HK-2 (cell line): ENCODE measurements around the gene ADGB.
"Not testable (repeated sequence)": the region's sequence is repeated elsewhere in the genome, so short reads cannot be mapped to it uniquely, and the experiment has no call there.

Experiments used
- DNase-seq: peaks from one replicate; pipeline ENCODE4 v3.0.0-alpha.2; 2018; ENCODE audit not compliant: unreplicated experiment

ADGB gene

DNA sequence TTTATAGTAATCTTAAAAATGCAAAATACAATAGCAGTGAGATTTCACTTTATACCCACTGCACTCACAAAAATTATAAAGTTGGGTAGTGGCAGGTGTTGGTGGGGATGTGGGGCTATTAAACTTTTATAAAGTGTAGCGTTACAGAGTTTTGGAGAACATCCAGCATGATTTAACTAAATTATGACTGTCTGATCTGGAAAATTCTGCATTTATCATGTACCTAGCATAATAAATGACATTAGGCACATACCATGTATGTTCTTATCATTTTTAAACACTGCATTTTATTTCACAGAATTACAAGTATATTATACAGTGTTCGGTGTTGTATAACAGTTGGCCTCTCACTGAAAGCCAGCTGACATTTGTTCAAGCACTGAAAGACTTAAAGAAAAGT is 169.9 kb downstream of the ADGB start:
- DNase-seq: no peak

DNA sequence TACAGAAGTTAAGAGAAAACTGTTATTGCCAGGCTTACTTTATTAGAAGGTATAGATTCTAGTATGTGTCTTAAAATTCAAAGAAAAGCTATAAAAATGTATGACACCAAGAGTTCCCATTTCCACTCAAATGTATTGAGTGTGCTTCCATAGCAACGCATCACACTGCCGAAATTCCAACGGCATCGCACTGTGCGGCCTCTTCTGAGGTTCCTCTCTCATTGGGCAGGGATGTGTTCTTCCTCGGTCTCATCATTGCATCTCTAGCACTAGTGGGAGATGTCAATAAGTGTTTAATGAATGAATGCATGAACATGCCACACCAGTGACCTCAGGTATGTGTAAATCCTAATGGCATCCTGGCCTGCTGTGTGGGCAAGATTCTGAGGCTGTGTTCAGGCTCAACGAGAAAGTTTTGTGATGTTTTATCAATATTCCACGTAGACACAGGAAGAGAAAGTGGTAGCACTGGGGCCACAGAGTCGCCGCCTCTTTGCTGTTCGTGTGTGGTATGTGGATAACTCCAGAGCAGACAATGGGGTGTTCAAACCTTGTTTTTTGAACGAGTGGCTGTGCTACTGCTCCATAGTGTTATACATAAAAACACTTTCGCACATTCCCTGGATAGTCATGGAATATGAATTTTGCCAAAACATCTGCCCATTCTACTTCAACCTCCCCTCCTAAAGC is 171.6 kb downstream of the ADGB start:
- no peak for DNase-seq

DNA sequence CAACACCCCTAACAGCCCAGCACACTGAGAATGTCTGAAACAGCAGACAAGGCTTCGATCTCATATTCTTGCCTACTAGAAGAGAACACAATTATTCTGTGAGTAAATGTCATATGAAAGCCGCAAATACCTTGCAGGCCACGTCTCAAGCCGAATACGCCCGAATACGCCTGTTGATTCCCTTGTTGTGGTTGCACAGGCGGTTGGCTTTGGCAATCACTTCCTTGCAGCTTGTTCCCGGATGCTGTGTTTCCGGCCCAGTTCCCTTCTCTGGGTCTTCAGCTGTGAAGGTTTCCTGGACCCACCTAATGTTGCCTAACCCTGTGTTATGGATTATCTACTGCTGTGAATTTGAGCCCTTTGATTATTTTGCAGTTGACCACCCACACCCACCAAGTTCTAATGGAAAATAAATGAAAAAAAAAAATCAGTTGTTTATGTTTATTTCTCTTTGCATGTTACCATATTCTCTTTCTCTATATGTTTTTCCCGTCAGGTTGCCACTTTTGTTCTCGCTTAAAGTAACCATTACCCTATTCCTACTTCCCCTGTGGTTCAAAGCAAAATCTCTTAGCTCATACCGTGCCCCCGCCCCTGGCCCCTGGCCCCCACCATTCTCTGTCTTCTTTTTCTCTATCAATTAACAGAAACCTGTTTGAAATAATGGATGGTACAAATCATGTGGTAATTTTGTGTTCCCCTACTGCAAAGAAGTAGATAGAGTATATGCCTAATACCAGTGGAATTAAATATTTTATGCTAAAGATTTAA is 172.4 kb downstream of the ADGB start:
- no peak for DNase-seq

DNA sequence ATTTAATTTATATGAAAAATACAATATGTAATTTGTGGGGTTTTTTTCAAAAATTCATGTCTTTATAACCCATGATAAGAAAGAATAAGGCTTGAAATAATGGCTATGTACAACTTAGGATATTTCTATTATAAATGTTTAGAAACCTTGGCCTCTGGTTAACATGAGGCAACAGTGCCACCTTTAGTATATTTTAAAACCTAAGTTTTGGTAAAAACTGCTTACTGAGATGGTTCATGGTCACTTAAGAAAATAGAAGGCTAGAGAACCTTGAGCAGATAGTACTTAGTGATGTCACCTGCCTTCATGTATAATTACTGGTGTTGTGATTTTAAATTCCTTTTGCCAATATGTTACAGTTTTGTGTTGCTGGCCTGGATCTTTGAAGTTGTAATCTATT is 176.4 kb downstream of the ADGB start:
- DNase-seq: no peak

DNA sequence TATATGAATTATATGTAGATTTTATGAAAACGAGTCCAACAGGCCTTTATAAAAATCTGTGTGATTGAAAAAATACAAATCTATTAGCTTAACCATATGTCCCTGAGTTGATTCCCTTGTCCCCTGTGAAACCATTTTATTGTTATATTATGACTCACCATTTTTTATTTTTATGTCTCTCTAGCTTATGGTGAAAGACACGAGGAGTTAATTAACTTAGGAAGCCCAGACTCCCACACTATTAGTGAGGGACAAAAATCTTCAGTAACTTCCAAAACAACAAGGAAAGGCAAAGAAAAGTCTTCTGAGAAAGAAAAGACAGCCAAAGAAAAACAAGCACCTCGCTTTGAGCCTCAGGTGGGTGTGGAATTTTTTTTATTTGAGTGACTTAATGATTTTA is 183.1 kb downstream of the ADGB start:
- DNase-seq: no peak

DNA sequence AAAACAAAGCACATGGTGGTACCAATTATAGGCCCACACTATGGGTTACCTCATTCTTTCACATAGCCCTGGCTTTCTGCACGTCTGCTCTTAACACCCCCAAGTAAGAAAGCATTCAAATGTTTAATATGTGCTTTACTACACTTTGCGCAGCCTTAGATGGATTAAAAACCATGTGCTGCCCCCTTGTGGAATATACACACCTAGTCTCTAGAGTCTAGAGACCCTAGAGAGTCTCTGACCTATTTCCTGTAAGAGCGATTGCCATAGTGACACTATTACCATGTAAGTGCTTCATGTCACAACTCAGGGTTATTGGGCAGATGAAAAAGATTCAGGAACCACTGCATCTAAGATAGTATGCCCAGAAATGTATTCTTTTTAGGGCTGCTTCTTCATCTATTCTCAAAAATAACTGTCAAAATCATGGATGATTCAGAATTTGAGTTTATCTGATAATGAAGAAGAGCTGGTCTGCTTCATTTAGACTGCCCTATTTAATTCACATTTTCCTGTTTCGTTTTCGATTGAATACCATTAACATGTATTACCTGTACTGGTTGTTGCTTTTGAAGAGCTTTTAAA is 186.3 kb downstream of the ADGB start:
- peak; percentile 13 for DNase-seq

DNA sequence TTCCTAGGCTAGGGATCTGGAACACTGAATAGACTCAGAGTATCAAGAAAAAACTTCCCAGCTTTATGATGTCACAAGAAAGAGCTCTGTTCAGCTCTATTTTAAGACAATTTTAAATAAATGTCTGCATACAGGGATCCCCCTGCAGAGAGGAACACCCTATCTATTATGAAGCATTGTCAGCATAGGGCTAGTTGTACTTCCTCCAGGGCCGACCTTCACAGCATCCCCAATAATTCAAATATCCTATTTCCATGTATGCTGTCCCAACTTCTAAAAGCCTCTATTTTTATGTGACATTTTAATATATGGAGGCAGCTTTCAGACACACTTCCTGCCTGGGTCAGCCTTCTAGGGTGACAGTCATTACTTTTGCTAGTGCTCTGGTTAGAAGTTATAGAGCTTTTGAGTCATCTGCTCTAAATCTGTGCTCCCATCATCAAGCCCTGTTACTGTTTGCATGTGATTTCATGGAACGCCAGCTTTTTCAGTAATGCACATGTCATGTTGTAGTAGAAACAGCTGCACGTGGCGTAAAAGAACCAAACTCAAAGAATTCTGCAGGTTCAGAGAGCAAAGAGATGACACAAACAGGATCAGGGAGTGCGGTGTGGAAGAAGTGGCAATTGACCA is 189.2 kb downstream of the ADGB start:
- DNase-seq: no peak

DNA sequence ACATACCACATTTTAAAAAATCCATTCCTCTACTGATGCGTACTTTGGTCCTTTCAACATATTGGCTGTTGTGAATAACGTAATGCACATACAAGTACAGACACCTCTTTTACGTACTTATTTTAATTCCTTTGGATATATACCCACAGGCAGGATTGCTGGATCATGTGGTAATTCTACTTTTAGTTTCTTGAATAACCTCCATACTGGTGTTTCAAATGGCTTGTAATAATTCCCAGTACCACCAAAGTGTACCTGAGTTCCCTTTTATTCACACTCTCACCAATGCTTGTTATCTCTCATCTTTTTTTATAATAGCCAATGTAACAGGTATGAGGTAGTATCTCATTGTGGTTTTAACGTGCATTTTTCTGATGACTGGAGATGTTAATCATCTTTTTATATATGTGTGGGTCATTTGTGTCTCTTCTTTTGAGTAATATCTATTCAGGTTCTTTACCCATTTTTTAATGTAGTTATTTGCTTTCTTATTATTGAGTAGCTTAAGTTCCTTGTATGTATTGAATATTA is 191.9 kb downstream of the ADGB start:
- DNase-seq: no peak

DNA sequence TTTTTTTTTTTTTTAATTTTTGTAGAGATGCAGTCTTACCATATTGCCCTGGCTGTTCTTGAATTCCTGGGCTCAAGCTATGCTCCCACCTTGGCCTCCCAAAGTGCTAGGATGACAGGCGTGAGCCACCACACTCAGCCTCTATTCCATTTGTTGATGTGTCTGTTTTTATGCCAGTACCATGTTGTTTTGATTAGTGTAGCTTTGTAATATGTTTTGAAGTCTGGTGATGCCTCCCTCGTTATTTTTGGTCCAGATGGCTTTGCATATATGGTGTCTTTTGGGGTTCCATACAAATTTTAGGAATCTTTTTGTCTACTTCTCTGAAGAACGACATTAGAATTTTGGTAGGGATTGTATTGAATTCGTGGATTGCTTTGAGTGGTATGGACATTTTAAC is 193.2 kb downstream of the ADGB start:
- DNase-seq: no peak

DNA sequence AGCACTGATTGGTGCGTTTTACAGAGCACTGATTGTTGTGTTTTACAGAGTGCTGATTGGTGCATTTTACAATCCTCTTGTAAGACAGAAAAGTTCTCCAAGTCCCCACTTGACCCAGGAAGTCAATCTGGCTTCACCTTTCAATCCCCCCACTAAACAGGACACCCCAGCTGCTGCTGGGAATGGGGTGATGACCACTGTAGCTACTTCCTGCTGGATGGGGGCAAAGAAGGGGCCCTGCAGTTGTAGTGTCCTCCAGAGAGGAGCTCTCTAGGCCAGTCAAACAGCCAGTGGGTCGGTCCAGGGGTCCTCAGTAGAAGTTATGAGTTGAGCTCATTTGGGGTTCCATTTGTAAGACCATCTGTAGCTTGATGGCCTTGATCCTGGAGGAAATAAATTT is 194.4 kb downstream of the ADGB start:
- not testable (repeated sequence) for DNase-seq

DNA sequence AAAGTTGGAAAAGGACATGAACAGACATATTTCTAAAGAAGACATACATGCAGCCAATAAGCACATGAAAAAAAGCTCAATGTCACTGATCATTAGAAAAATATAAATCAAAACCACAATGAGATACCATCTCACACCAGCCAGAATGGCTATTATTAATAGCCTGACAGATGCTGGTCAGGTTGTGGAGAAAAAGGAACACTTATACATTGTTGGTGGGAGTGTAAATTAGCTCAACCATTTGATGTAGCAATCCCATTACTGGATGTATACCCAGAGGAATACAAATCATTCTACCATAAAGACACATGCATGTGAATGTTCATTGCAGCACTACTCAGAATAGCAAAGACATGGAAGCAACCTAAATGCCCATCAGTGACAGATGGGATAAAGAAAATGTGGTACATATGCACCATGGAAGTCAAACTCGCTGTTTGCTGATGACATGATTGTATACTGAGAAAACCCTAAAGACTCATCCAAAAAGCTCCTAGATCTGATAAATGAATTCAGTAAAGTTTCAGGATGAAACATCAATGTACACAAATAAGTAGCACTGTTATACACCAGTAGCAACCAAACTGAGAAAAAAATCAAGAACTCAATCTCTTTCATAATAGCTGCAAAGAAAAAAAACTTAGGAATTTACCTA is 196.8 kb downstream of the ADGB start:
- no peak for DNase-seq

DNA sequence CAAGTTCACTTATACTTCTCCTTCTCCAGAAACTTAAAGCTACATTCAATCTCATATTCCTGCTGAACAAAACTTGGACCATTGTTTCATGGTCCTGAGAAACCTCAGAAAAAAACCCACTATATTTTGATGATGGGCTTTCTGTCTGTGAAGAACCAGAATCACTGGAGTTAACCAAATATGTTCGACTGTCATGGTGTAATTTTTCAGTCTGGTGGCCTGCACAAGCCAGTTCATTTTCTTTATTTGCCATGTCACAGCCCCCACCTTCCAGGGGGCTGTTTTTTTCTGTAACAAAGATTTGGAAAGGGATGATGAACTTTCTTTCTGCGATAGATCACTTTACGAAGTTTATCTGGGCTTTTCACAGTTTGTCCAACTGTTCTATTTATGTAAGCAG is 204.4 kb downstream of the ADGB start:
- not testable (repeated sequence) for DNase-seq

DNA sequence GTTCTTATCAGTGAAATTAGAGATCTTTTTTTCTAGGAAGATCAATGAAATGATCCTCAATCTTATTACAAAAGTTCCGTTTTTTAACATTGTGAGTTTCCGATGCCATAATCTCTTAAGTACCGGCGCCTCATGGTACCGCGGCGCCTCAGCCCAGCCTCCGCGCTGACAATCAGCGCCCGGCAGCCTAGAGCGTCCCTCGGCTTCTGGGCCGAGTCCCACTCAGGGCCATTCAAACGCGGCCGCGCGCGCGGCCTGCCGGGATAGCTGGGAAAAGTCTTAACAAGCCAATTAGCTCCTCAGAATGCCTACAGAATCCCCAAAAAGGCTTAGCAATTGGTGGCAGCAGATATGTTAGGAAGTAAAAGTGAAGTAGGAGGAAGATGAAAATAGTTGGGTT is 204.8 kb downstream of the ADGB start:
- DNase-seq: no peak

DNA sequence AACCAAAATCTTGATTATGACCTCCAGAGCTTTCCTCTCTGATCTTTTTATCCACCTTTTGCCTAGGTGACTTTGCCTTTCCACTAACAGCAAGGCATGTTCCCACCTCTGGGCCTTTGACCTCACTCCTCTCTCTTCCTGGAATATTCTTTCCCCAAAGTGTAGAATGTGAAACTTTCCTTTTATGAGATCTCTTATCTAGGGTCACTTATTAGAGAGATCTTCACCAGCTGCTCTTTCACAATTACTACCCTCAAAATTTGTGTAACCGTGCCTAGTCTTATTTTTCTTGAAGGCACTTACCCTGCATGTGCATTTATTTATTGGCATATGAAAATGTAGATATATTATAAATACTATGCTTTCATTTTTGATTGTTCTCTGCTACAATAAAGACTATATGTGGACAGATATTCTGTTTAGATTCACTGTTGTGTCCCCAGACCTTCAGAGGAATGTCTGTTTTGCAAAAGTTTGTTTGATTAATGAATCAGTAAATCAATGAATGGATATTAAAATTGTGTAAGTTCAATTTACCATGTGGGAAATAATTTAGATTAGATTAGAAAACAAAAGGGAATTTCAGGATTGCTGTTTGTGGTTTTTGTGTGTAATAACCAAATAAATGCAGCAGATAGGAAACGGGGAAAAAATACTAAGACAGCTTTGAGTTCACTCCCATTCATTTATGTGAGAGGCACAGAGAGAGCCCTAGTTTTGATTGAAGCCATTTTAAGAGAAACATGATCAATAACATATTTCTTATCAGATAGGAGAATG is 207.0 kb downstream of the ADGB start:
- no peak for DNase-seq

DNA sequence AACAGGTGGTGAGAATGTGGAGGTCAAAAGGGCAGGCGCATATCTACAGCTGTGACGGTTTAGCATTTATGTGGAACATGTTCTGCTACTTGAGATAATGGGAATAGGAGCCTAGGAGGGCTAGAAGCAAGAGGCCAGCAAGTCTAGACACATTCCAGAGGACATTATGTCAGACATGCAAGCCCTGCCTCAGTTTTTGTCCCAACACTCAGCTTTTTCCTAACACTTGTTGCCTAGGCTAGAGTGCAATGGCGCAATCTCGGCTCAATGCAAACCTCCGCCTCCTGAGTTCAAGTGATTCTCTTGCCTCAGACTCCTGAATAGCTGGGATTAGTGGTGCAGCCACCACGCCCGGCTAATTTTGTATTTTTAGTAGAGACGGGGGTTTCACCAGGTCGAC is 210.2 kb downstream of the ADGB start:
- DNase-seq: not testable (repeated sequence)

DNA sequence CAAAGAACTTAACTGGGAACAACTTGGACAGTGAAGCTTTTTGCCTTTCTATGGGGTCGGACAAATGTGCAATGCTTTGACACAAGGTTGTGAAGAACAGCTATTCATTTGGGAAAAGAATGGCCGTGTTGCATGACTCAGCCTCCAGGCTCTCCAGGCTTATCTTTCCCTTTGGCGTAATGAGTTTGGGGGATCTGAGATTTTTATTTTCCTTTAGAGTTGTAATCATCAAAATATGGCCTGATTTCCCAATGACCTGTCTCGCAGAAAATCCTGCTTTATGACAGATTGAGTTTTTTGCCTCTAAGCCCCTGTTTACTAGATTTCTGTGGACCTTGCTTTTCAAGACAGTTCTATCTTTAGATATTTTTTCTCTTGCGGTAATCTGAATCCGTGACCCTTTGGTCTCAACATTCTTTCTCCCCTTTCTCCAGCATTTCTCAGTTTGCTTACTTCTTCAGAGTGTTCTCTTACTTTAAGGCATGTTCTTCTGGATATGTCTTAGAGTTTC is 214.1 kb downstream of the ADGB start:
- not testable (repeated sequence) for DNase-seq

DNA sequence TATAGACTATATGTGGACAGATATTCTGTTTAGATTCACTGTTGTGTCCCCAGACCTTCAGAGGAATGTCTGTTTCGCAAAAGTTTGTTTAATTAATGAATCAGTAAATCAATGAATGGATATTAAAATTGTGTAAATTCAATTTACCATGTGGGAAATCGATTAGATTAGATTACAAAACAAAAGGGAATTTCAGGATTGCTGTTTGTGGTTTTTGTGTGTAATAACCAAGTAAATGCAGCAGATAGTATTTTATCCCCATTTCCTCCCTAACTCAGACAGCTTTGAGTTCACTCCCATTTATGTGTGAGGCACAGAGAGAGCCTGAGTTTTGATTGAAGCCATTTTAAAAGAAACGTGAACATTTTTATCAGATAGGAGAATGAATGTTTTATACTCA is 214.8 kb downstream of the ADGB start:
- DNase-seq: no peak

DNA sequence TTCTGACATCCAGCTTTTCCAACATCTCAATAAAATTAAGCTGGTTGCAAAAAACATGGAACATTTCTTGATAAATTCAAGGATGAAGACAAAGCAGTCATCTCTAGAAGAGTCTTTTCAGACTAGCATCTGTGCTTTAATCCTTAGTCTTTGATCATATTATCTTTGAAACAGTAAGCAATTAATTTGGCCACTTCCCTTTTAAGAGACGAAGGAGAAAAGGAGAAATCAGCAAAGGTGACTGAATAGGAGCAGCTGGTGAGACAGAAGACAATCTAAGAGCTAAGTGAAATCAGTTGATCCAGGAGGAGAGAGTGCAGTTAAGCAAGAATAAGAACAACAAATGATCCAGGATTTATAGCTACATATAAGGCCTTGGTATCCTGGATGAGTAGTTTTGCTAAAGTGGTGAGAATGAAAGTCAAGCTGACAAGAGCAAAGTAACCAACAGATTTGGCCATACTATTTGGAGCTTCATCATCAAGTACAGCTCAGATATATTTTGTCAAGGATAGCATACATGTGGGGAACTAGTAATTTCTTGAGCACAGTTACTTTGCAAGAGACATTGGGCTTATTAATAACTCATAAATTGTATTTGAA is 215.5 kb downstream of the ADGB start:
- DNase-seq: no peak

DNA sequence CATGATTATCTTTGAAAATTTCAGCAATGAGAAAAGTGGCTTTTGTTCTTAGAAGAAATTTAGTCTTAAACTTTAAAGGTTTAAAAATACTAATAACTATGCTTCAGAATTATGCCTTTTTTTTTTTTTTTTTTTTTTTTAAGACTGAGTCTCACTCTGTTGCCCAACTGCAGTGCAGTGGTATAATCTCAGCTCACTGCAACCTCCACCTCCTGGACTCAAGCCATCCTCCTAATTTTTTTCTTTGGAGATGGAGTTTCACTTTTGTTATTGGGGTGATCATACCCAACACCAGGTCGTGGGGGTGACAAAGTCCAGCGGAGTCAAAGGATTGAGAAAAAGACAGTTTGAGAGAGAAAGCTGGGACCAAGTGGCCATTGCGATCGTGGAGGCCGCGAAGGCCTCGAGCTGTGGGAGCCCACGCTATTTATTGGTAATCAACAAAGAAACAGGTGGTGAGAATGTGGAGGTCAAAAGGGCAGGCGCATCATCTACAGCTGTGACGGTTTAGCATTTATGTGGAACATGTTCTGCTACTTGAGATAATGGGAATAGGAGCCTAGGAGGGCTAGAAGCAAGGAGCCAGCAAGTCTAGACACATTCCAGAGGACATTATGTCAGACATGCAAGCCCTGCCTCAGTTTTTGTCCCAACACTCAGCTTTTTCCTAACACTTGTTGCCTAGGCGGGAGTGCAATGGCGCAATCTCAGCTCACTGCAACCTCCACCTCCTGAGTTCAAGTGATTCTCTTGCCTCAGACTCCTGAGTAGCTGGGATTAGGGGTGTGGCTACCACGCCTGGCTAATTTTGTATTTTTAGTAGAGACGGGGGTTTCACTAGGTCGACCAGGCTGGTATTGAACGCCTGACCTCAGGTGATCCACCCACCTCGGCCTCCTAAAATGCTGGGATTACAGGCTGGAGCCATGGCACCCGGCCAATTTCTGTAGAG is 217.0 kb downstream of the ADGB start:
- DNase-seq: not testable (repeated sequence)
